Endothelial cell (in vitro differentiated cells): ENCODE results near the gene HNRNPA3. TPM values are rescaled to one million over a fixed set of nuclear protein-coding genes. Genes with fewer than 3 reads are reported as not detected.

Experiments used
- DNase-seq: peaks from one replicate; pipeline ENCODE4 v3.0.0; 2021; ENCODE audit warnings: low spot score
- H3K27ac Mint-ChIP-seq: one replicate; pipeline ENCODE4 v1.8.0; 2021; ENCODE audit warnings: mixed read lengths, inconsistent platforms; ENCODE audit not compliant: unreplicated experiment
- H3K27me3 Mint-ChIP-seq: one replicate; pipeline ENCODE4 v1.8.0; 2021; ENCODE audit warnings: mild to moderate bottlenecking, moderate library complexity, mixed read lengths, inconsistent platforms; ENCODE audit not compliant: unreplicated experiment
- H3K36me3 Mint-ChIP-seq: one replicate; pipeline ENCODE4 v1.8.0; 2021; ENCODE audit warnings: mild to moderate bottlenecking, low read depth, mixed read lengths, inconsistent platforms; ENCODE audit not compliant: unreplicated experiment
- H3K4me1 Mint-ChIP-seq: one replicate; pipeline ENCODE4 v1.8.0; 2021; ENCODE audit warnings: mild to moderate bottlenecking, mixed read lengths, inconsistent platforms; ENCODE audit not compliant: unreplicated experiment
- H3K4me3 Mint-ChIP-seq: one replicate; pipeline ENCODE4 v1.8.0; 2021; ENCODE audit warnings: mild to moderate bottlenecking, mixed read lengths, inconsistent platforms; ENCODE audit not compliant: unreplicated experiment
- H3K9me3 Mint-ChIP-seq: one replicate; pipeline ENCODE4 v1.8.0; 2021; ENCODE audit warnings: mixed read lengths, inconsistent platforms; ENCODE audit not compliant: unreplicated experiment
- CTCF ChIP-seq: fragments of 200-600 bp; sonication (generic); IDR thresholded peaks from one replicate; pipeline ENCODE4 v1.5.0; 2021; ENCODE audit warnings: antibody characterized with exemption; ENCODE audit not compliant: unreplicated experiment
- microRNA-seq: library from miRNA; unstranded; fragments of <30 nt; microRNA quantifications from one replicate; pipeline ENCODE4, GENCODE V29; 2020; ENCODE audit not compliant: unreplicated experiment
- total RNA-seq: library from RNA; stranded (reverse); fragmentation: NEBNext Ultra II Directional; extraction: Animal tissue kit (Norgen Biotek cat#: 25700); gene quantifications from one replicate; pipeline ENCODE4 v1.2.1, GENCODE V29; 2021; ENCODE audit not compliant: unreplicated experiment

The HNRNPA3 gene
- total RNA-seq, 1 donor from 2014 or later, result 264 TPM

DNA sequence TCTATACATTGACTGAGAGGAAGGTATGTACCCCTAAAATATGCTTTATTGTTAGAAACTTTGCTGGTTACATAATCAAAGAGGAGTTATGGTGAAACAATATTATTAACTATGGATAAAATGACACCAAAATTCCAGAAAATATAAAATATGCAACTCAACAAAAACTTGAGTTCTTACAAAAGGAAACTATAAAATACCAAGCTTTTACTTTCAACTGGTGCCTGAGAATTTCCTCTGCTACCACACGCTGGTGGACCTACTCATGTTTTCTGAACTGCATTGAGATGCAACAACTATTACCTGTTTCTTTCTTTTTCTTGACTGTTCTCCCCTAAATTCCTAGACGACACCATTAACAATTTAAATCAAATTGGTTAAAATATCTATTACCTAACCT, 60.2 kb downstream of the HNRNPA3 start:
- no peaks in the 10 kb centered on the region for H3K27me3 Mint-ChIP-seq
- no peak for DNase-seq
- no peak for TF ChIP-seq CTCF
- no peaks in the 10 kb centered on the region for H3K36me3 Mint-ChIP-seq
- H3K27ac Mint-ChIP-seq, result no peak overlapping the region
- no peaks in the 10 kb centered on the region for H3K9me3 Mint-ChIP-seq
- H3K4me3 Mint-ChIP-seq, result no peak overlapping the region
- H3K4me1 Mint-ChIP-seq, result no peaks in the 10 kb centered on the region

DNA sequence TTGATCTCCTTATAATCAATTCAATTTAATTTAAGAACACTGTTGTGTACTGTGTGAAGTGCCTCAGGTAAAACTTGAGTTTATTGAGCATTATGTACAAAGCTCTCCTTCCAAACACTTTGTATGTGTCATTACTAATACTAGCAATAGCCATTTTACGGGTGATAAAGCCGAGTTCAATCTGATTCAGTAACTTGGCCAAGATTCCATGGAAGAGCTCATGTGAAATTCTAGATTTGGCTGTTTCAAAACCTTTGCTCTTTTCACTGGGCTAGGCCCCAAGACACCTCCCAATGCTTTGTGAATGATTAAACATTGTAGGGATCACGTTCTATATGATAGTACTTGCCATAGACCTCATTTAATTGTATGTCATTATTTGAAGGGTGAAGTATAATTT, 60.8 kb downstream of the HNRNPA3 start:
- no peak for DNase-seq
- Mint-ChIP-seq H3K36me3 (no peaks in the 10 kb centered on the region), H3K4me1 (no peaks in the 10 kb centered on the region), H3K27me3 (no peaks in the 10 kb centered on the region), H3K4me3 (no peak overlapping the region), H3K9me3 (no peaks in the 10 kb centered on the region), H3K27ac (no peak overlapping the region)
- TF ChIP-seq CTCF, result no peak

Small RNA genes lying within 50 kb of the gene (microRNA-seq; reads per million reads assigned to microRNA genes)
- not detected for gene MIR3128

Other genes starting within 250 kb of the HNRNPA3 start
- 50.6 TPM for gene NFE2L2, start 51.9 kb downstream of the HNRNPA3 start, total RNA-seq
- gene AGPS, start 180.0 kb downstream of the HNRNPA3 start, total RNA-seq, result 54.4 TPM